ENCODE results near the gene KRT36.

KRT36 gene

DNA sequence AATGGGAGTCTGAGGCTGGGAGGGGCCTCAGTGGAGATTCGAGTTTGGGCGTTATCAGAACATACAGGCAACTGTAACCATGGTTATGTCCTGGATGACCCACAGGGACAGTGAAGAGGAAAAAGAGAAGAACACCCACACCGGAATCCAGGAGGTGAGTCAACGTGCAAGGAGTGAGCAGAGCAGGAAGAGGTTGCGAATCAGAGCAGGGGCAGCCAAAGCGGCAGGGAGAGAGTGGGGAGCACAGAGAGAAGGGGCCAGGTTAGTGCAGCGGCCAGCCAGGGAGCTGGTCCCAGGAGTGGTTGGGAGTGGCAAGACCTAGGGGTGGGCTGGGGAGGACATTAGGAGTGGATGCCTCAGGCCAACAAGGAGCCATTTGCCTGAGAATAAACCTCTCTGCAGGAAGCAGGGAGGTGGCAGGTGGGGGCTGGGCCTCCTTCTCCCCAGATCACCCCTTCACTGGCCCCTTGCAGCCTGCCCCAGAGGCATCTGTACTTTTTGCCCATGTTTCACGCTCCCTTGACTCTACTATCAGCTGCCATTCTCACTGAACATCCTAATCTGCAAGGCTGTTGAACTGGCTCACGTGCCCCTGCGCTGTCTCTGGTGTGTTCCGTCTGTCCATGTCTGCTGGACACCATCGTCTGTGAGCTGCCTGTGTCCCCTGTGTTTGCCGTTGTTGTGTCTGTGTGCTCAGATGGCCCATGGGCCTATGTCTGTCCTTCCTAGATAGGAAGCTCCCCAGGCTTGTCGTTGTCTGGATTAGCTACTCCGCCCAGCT is 10.6 kb upstream of the KRT36 start:
- no peak for DNase-seq

DNA sequence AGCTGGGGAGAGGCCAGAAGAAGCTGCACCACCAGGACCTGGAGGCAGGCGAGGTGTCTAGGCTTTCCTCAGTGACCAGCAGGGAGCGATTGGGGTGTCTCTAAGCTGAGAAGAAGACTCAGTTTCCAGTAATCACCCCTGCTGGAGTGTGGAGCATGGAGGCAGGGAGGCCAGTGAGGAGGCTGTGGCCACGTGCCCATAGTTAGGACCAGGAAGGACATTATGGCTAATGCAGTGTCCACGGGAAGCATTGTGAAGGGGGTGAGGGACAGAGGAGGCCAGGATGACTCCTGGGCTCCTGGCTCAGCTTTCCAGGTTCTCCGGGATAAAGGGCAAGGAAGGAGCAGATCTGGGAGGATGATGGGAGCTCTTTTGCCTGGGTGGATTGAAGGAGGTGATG is 10.0 kb upstream of the KRT36 start:
- DNase-seq, result no peak

DNA sequence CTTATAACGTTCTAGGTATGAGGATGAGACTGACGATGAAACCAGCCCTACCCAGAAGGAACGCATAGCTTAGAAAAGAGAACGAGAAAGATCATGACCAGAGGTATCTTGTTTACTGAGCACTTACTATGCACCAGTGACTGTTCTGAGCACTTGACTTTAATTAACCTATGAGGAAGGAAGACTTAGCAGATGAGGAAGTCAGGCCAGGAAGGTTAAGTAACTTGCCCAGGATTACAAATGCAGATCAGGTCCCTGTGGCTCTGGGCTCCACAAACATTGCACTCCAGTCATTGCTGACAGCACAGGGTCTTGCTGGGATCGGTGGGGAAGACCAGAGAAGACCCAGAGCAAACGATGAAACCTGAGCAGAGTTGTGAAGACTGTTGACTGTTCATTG is 8.6 kb upstream of the KRT36 start:
- DNase-seq, result no peak

DNA sequence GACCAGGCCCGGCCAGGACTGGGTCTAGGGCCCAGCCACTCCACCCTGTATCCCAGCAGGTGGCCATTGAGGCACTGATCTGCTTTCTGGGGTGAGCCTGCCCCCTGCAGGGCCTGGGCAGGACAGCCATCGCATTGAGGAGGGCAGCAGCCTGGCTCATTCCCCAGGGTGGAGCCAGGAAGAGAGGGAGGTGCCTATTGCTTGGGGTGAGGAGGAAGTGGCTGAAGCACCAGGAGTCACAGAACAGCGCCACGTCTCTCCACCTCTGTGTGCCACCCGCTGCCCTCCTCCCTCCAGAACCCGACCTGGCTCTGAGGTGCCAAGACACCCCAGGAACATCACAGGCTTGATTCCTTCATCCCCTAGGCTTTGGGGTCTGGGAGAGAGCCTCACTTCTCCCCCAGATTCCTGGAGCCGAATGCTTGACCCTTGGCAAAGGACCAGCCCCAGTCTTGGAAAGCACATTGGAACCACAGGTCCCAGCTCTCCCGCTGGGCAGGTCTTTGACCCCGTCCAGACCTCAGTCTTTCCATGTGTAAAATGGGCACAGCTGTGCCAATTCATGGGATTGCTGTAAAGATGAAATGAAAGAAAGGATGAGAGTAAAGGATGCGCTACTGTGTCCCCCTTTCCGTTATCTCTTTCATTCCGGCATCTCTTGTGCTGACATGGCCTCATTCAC is 7.2 kb upstream of the KRT36 start:
- peak; percentile 49 for DNase-seq

- no peak for DNase-seq
Observed at GRCh38 chr17:41494524-41494923, 4.8 kb upstream of the KRT36 start.

DNA sequence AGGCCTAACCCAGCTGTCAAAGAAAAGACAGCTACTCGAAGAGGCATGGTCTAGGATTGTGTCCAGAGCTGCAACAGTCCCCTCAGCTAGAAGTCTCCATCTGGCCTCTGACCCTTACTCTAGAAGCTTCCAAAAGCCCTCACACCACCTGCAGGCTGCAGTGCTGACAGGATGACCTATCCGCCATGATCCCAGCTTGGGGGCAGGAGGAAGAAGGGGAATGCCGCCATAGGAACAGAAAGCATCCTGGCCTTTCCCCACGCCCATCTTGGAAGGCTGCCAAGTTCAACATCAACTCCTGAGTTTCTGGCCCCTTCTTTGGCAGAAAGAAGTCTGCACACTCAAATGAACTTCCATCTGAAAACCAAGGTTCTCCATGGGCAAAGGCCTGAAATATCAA is 3.1 kb upstream of the KRT36 start:
- DNase-seq, result no peak

DNA sequence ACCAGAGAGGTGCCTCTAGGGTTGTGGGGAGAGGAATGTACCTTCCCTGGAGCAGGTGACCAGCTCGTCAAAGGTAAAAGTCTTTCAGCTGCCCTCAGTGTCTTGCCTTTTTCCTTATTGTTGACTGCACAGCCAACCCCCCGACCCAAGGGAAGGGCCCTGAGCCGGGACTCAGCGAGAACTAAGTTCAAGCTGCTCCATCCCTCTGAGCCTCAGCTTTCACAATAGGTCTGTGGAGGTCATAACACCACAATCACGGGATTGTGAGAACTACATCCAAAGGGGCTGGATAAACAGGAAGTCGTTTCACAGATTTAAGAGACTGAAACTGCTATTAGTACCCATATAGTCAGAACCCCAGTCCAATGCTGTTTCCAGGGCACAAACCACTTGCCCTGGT is 2.6 kb upstream of the KRT36 start:
- DNase-seq, result no peak

GRCh38 chr17:41491476-41491875 is 1.8 kb upstream of the KRT36 start:
- no peak for DNase-seq

GRCh38 chr17:41490000-41490990 is 585 bp upstream of the KRT36 start:
- no peak for DNase-seq

GRCh38 chr17:41486809-41487530 is 2.7 kb downstream of the KRT36 start:
- DNase-seq, result peak; percentile 30

- no peak for DNase-seq
Observed at GRCh38 chr17:41486316-41486715, 3.4 kb downstream of the KRT36 start.

DNA sequence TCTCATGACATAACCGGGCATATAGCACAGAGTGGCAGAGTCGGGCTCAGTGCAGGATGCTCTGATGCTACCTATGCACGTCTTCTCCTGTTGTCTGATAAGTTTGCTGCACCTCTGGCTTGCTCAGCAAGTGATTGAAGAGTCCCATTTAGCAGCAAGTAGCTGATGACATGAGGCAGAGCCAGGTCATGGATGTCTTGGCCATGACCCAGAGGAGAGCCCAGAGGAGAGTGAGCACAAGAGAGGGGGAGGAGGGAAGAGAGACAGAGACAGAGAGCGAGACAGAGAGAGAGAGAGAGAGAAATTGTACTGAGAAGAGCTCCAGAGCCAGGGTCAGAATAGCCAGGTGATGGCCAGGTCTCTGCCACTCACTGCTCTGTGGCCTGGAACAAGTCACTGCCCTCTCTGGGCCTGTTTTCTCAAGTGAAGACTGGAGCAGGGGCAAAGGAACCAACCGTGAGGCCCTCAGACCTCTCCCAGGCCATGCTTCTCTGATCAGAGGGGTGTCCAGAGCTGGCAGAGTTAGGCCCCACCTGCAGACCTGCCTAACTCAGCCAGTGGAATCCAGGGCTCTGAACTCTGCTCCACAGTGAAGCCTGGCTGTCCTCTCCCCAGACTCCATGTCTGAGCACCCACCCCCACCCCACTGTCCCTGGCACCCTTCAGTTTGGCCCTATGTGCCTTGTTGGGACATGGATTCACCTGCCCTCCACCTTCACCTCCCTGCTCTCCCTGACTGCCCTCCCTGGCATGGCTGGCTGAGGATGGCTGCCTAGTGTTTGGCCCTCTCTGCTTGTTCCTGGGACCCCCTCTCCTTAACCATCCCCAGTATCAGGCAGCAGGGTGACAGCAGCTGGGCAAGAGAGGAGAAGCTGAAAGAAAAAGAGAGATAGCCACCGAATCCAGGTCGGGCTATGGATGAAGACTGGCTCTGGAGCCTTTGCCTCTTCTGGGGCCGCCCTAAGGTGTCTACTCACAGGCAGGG is 4.5 kb downstream of the KRT36 start:
- DNase-seq, result no peak

GRCh38 chr17:41483991-41484826 is 5.5 kb downstream of the KRT36 start:
- no peak for DNase-seq

- DNase-seq, result no peak
Observed at GRCh38 chr17:41483531-41483930, 6.2 kb downstream of the KRT36 start.

- DNase-seq, result no peak
Observed at GRCh38 chr17:41481036-41481435, 8.7 kb downstream of the KRT36 start, which contains the start of gene KRT35. Gene KRT35 (minus strand): TSS chr17:41481151. CDS start chr17:41481097, 54 bp downstream.

DNA sequence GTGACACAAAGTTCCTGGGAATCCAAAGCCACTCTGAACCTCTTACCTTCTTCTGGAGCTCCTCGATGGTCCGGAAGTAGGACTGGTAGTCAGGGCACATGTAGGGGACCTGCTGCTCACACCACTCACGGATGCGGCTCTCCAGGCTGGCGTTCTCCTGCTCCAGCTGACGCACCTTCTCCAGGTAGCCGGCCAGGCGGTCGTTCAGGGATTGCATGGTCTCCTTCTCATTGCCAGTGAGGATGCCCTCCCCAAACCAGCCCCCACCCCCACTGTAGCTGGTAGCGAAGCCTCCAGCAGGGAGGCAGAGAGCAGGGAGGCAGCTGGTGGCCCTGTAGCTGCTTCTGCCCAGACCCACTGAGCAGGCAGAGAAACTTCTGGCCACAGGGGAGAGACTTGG is 9.1 kb downstream of the KRT36 start:
- DNase-seq, result no peak

DNA sequence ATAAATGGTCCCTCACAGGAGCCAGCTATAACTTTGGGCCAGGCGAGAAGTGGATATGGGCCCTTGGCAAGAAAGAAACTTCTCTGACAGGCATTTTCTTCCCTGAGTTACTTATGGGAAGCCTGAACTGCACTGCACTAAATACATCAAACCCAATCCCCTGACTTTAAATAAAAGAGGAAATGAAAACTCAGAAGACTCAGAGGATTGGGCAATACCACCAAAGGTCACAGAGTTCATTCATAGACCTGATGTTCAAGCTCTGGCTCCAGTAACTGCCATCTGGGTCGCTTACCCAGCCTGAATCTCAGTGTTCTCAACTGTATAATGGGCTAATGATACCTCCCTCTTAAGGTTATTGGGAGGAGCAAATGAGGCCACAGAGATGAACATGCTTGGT is 9.6 kb downstream of the KRT36 start:
- DNase-seq, result no peak

GRCh38 chr17:41478237-41478636 is 11.5 kb downstream of the KRT36 start:
- no peak for DNase-seq

DNA sequence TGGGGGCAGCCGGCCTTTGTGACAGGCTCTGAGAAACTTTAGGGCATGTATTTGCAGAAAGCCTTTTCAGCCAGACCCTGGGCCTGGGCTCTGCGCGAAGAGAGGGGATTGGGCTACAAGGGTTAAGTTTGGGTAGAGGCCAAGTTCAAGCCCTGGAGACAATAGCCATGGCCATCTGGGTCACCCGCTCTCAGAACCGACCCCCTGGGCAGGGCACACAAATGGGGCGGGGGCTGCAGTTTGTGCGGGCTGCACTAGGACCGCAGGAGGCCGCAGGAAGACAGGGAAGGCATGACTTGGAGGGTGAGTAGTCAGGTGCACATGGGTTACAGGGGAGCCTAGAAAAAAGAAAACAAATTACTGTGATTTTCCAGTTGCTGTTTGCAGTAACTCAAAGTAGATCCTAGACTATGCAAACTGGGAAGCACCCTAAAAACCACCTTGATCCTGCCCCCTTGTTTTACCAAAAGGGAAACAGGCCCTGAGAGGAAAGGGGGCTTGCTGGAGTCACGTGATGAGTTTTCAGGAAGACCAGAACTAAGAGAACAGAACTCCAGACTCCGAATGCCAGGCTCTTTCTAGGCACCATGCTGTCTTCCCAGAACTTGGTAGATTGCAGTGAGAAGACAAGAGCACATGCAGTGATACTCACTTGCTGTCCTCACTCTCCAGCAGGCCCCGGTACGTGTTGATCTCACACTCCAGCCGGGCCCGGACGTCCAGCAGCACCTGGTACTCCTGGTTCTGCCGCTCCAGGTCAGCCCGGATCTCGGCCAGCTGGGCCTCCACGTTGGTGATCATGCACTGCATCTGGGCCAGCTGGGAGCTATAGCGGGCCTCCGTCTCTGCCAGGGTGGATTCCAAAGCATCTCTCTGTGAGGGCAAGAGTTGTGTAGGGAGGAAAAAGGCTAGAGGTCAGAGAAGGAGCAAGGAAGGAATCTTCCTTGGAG is 12.6 kb downstream of the KRT36 start:
- DNase-seq, result no peak

All from stimulated activated CD4-positive, alpha-beta T cell treated with anti-CD3 and anti-CD28 coated beads, Interleukin-4, amount 100 ng/mL, for 1 hour (primary cell).